Loucy (cell line): Measurements from ENCODE around the gene ADGRF3.

Experiments used
- H2AFZ ChIP-seq: fragments of 200-600 bp; sonication (generic); 2 replicates; pipeline ENCODE4 v1.6.0; 2016; ENCODE audit warnings: antibody characterized with exemption, mild to moderate bottlenecking, low read length, moderate library complexity
- H3F3A ChIP-seq: fragments of 200-600 bp; 2 replicates; pipeline ENCODE4 v1.6.0; 2016; ENCODE audit warnings: antibody characterized with exemption, low read depth, mild to moderate bottlenecking
- H3K27me3 ChIP-seq: fragments of 200-600 bp; sonication (generic); 2 replicates; pipeline ENCODE4 v1.6.1; 2014; ENCODE audit warnings: low read length, mild to moderate bottlenecking; ENCODE audit not compliant: insufficient read depth, poor library complexity, severe bottlenecking
- H3K36me3 ChIP-seq: fragments of 200-600 bp; sonication (generic); 2 replicates; pipeline ENCODE4 v1.6.1; 2016; ENCODE audit warnings: low read length; ENCODE audit not compliant: insufficient read depth
- H3K4me1 ChIP-seq: fragments of 200-600 bp; sonication (generic); 2 replicates; pipeline ENCODE4 v1.5.1; 2014; ENCODE audit warnings: low read length, mild to moderate bottlenecking; ENCODE audit not compliant: insufficient read depth, poor library complexity, severe bottlenecking
- H3K4me2 ChIP-seq: fragments of 200-600 bp; sonication (generic); 2 replicates; pipeline ENCODE4 v1.6.0; 2014; ENCODE audit warnings: antibody characterized with exemption, low read length, low read depth, mild to moderate bottlenecking; ENCODE audit not compliant: poor library complexity, severe bottlenecking
- H3K4me3 ChIP-seq: fragments of 200-600 bp; sonication (generic); 2 replicates; pipeline ENCODE4 v1.5.1; 2014; ENCODE audit warnings: low read length, mild to moderate bottlenecking, mixed read lengths; ENCODE audit not compliant: poor library complexity, severe bottlenecking
- H3K79me2 ChIP-seq: fragments of 200-600 bp; sonication (generic); 2 replicates; pipeline ENCODE4 v1.6.1; 2014; ENCODE audit warnings: low read length; ENCODE audit not compliant: insufficient read depth
- H3K9ac ChIP-seq: fragments of 200-600 bp; sonication (generic); 2 replicates; pipeline ENCODE4 v1.6.0; 2014; ENCODE audit warnings: mild to moderate bottlenecking, low read depth, low read length, moderate library complexity; ENCODE audit not compliant: poor library complexity, severe bottlenecking
- H3K9me2 ChIP-seq: fragments of 200-600 bp; sonication (generic); replicated peaks from 2 replicates; pipeline ENCODE4 v1.6.1; 2016; ENCODE audit warnings: low read depth, low read length, mixed read lengths
- H3K9me3 ChIP-seq: fragments of 200-600 bp; sonication (generic); 2 replicates; pipeline ENCODE4 v1.6.1; 2014; ENCODE audit warnings: mild to moderate bottlenecking, antibody characterized with exemption, low read length, low read depth; ENCODE audit not compliant: insufficient read depth
- H4K20me1 ChIP-seq: fragments of 200-600 bp; sonication (generic); 2 replicates; pipeline ENCODE4 v1.6.0; 2014; ENCODE audit warnings: antibody characterized with exemption, low read length, mild to moderate bottlenecking; ENCODE audit not compliant: insufficient read depth, poor library complexity, severe bottlenecking
- EZH2phosphoT487 ChIP-seq: fragments of 200-600 bp; IDR thresholded peaks from 2 replicates; pipeline ENCODE4 v1.6.1; 2018; ENCODE audit warnings: antibody characterized with exemption, mild to moderate bottlenecking, moderate library complexity, borderline replicate concordance
- TF ChIP-seq, protein P1 (sequence below): fragments of 200-600 bp; sonication (generic); conservative IDR thresholded peaks from 2 replicates; pipeline ENCODE4 v1.5.1; 2014; ENCODE audit warnings: mild to moderate bottlenecking, antibody characterized with exemption, low read length

The ADGRF3 gene

DNA sequence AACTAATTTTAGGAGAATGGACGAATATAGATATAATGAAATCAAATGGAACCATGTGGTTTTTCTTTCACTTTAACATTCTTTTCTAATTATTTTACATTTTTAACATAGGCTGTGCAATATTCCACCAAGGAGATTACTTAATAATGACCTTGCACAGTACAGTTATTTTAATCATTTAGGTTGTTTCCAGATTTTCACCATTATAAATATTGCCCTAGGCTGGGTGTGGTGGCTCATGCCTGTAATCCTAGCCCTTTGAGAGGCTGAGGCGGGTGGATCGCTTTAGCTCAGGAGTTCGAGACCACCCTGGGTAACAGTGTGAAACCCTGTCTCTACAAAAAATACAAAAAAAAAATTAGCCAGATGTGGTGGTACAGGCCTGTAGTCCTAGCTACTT, 40.6 kb upstream of the ADGRF3 start:
- no peaks in the 10 kb centered on the region for H4K20me1 ChIP-seq
- H3K4me3 ChIP-seq = no peak overlapping the region
- peaks cover 69% of the 10 kb centered on the region for H3K36me3 ChIP-seq
- no peaks in the 10 kb centered on the region for H3K79me2 ChIP-seq
- no peaks in the 10 kb centered on the region for H3F3A ChIP-seq
- no peak overlapping the region for H3K4me2 ChIP-seq
- H3K9me2 ChIP-seq = no peaks in the 10 kb centered on the region
- TF ChIP-seq EZH2phosphoT487 = no peak
- TF ChIP-seq, protein P1, sequence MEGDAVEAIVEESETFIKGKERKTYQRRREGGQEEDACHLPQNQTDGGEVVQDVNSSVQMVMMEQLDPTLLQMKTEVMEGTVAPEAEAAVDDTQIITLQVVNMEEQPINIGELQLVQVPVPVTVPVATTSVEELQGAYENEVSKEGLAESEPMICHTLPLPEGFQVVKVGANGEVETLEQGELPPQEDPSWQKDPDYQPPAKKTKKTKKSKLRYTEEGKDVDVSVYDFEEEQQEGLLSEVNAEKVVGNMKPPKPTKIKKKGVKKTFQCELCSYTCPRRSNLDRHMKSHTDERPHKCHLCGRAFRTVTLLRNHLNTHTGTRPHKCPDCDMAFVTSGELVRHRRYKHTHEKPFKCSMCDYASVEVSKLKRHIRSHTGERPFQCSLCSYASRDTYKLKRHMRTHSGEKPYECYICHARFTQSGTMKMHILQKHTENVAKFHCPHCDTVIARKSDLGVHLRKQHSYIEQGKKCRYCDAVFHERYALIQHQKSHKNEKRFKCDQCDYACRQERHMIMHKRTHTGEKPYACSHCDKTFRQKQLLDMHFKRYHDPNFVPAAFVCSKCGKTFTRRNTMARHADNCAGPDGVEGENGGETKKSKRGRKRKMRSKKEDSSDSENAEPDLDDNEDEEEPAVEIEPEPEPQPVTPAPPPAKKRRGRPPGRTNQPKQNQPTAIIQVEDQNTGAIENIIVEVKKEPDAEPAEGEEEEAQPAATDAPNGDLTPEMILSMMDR = no peak
- no peaks in the 10 kb centered on the region for H3K27me3 ChIP-seq
- no peak overlapping the region for H3K9ac ChIP-seq
- no peak overlapping the region for H2AFZ ChIP-seq
- H3K9me3 ChIP-seq = no peaks in the 10 kb centered on the region
- no peaks in the 10 kb centered on the region for H3K4me1 ChIP-seq

DNA sequence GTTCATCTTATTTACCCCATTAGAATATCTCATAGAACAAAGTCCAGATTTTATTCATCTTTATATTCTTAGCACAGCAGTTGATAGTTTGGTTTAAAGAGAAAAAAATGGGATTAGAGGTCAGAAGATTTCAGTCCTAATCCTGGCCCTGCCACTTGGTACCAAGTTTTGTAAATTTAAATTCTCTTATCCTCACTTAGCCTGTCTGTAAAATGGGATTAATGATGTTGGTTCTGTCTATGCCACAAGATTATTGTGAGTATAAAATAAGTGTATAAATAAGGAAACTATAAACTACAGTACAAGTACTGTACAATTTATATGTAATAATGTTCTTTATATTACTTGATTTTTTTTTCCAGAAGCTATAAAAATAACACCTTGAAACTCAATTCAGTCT, 38.0 kb upstream of the ADGRF3 start:
- Histone ChIP-seq H4K20me1 (no peaks in the 10 kb centered on the region), H2AFZ (no peak overlapping the region), H3K36me3 (peaks cover 63% of the 10 kb centered on the region), H3K4me1 (no peaks in the 10 kb centered on the region), H3K9me3 (no peaks in the 10 kb centered on the region), H3K9ac (no peak overlapping the region), H3K27me3 (no peaks in the 10 kb centered on the region), H3K4me2 (no peak overlapping the region), H3K9me2 (no peaks in the 10 kb centered on the region), H3K79me2 (no peaks in the 10 kb centered on the region), H3K4me3 (no peak overlapping the region), H3F3A (no peaks in the 10 kb centered on the region)
- TF ChIP-seq, protein P1 = no peak
- no peak for TF ChIP-seq EZH2phosphoT487

DNA sequence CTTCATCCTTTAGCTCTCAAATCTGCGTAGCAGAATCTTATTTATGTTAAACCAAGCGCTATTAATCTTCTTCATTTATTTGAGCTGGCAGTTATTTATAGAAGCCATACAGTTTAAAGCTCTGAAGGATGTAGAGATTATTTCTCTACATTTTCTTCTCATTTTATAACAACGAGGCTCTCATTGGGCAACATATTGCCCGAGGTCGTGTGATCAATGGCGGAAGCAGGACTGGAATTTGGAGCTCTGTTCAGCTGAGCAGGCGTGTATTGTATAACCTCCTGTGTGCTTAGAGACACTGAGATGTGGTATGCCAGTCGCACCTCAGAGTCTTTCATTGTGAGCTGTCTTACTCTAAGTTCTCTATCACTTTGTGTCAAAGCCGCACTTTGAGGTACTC, 37.6 kb upstream of the ADGRF3 start:
- H3K4me3 ChIP-seq = no peak overlapping the region
- TF ChIP-seq, protein P1 = no peak
- no peak for TF ChIP-seq EZH2phosphoT487
- H3K36me3 ChIP-seq = peaks cover 62% of the 10 kb centered on the region

More for the DNA sequence above, 37.6 kb upstream of the ADGRF3 start:
- H3K4me1 ChIP-seq = no peaks in the 10 kb centered on the region
- H3K9me2 ChIP-seq = no peaks in the 10 kb centered on the region
- no peak overlapping the region for H3K9ac ChIP-seq
- no peaks in the 10 kb centered on the region for H3F3A ChIP-seq
- H3K79me2 ChIP-seq = no peaks in the 10 kb centered on the region
- H3K4me2 ChIP-seq = no peak overlapping the region
- H3K9me3 ChIP-seq = no peaks in the 10 kb centered on the region
- no peaks in the 10 kb centered on the region for H3K27me3 ChIP-seq
- H2AFZ ChIP-seq = no peak overlapping the region
- H4K20me1 ChIP-seq = no peaks in the 10 kb centered on the region
